GM21717 (cell line): ENCODE results near the gene OR6K2.

Experiments
- ATAC-seq: cut with Tn5 transposase; IDR thresholded peaks from one replicate; pipeline ENCODE4 v1.9.1; 2021; ENCODE audit warnings: mild to moderate bottlenecking, moderate library complexity; ENCODE audit not compliant: unreplicated experiment

OR6K2 gene

GRCh38 chr1:158686111-158687009, 14.1 kb downstream of the OR6K2 start, which contains the start of gene SPTA1:
TSS of gene SPTA1 (minus strand) at chr1:158686715. CDS start at chr1:158686517, 198 bp downstream.
- ATAC-seq: no peak

DNA sequence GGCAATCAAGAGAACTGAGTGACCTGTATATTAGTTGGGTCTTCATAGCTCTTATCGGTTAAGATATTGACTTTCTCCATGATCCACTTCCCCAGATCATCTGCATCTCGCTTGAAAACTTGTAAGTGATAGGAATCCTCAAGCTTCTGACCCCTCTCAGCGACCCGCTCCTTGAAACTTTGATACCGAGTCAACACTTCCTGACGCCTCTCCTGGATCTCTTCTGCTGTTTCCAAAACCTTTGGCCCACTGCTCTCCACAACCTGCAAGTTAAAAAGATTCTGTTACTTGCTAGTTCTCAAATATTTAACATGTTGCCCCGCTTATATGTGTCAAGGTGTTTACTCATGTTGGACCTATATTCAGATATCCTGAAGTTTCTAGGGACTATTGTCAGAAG, 15.4 kb downstream of the OR6K2 start:
- ATAC-seq: no peak

DNA sequence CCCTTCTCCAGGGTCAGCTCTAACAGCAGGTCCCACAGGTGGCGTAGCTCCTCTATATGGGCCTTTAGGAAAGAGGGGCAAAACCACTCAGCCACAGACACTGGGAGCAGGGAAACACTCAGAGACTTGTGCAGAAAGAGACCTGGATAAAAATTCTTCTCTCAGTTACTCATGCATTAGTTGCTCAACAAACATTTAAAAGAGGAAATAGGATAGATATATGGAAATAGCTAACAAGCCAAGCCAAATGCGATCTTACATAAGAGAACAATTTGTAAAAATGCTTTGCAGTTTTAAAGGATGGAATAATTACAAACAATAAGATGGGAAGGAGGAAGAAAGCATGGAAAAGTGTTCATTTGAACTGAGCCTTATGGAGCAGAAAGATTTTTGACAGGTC, 18.8 kb downstream of the OR6K2 start:
- no peak for ATAC-seq

DNA sequence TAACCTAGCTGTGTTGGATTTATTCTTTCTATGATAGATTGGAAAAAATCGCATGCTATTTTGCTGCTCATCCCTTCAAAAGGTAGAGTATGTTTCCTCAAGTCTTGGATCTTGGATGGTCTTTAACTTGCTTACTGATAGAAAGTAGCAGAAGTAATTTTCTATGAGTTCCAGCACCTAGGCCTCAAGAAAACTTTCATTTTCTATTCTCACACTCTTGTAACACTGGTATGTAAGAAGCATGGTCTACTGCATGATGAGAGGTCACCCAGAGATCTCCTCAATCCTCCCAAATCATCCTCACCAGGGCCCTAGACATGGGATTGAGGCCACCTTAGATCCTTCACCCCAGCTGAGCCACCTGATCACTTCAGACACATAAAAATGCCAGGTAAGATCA, 21.2 kb downstream of the OR6K2 start:
- ATAC-seq: no peak

- ATAC-seq: no peak
Observed at GRCh38 chr1:158675563-158676323, 24.7 kb downstream of the OR6K2 start.

GRCh38 chr1:158674302-158674701, 26.1 kb downstream of the OR6K2 start:
- no peak for ATAC-seq

DNA sequence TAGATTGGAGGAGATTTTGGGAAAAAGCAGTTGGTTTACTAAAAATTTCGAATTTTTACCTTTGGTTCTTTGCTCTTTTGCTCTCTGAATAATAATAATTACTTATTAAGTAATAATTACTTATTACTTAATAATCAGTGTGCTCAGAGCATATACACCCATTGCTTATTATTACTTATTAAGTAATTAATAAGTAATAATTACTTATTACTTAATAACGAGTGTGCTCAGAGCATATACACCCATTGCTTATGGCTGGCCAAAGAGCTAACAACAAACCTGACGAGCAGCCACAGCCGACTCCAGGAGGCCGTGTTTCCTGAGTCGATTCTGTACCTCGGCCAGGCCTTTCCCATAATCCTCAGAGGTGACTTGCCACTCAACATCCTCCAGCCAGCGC, 34.4 kb downstream of the OR6K2 start:
- no peak for ATAC-seq

- no peak for ATAC-seq
Observed at GRCh38 chr1:158654571-158654970, 45.9 kb downstream of the OR6K2 start.

GRCh38 chr1:158654086-158654485, 46.4 kb downstream of the OR6K2 start:
- no peak for ATAC-seq

- no peak for ATAC-seq
Observed at GRCh38 chr1:158652721-158653334, 47.6 kb downstream of the OR6K2 start.
